Stomach smooth muscle (tissue), 2 donors: ENCODE data around the gene CSNK1D.
A peak's percentile ranks its signal among the peaks of the same experiment; 100 is the strongest.
"Not testable (repeated sequence)": the region's sequence is repeated elsewhere in the genome, so short reads cannot be mapped to it uniquely, and the experiment has no call there.

Experiments
- H3K27ac ChIP-seq: one replicate; pipeline ENCODE4 v1.7.0; 2013; ENCODE audit warnings: mild to moderate bottlenecking, low read length, inconsistent platforms
- H3K27me3 ChIP-seq, 2 donors: one replicate each; pipeline ENCODE4 v1.7.0; 2013; ENCODE audit warnings: low read length in 2 of 2; ENCODE audit not compliant: insufficient read depth in 2 of 2, control insufficient read depth in 1 of 2
- H3K36me3 ChIP-seq, 2 donors: one replicate each; pipeline ENCODE4 v1.7.0; 2013; ENCODE audit warnings: low read length in 2 of 2; ENCODE audit not compliant: control insufficient read depth in 2 of 2, insufficient read depth in 2 of 2
- H3K4me1 ChIP-seq: one replicate; pipeline ENCODE4 v1.7.0; 2013; ENCODE audit warnings: low read length; ENCODE audit not compliant: control insufficient read depth, insufficient read depth
- H3K4me3 ChIP-seq, 2 donors: one replicate each; pipeline ENCODE4 v1.7.0; 2013; ENCODE audit warnings: low read length in 2 of 2
- H3K9ac ChIP-seq, 2 donors: one replicate each; pipeline ENCODE4 v1.7.0; 2013; ENCODE audit warnings: low read length in 2 of 2, mild to moderate bottlenecking in 1 of 2
- H3K9me3 ChIP-seq, 2 donors: one replicate each; pipeline ENCODE4 v1.7.0; 2013; ENCODE audit warnings: low read length in 2 of 2; ENCODE audit not compliant: control insufficient read depth in 2 of 2
- donor health status: healthy.
- donor health status: Pancreatic carcinoma.

Gene CSNK1D

GRCh38 chr17:82256242-82256885 lies 17.1 kb downstream of the CSNK1D start:
- Histone ChIP-seq H3K36me3 (peaks cover 62 to 64% of the 10 kb centered on the region in 2 donors), H3K27ac (no peak overlapping the region)

GRCh38 chr17:82255402-82255972 lies 18.0 kb downstream of the CSNK1D start:
- H3K9ac ChIP-seq, result no peak overlapping the region

More at GRCh38 chr17:82256242-82256885, 17.1 kb downstream of the CSNK1D start:
- Histone ChIP-seq H3K27me3 (no peaks in the 10 kb centered on the region), H3K9me3 (no peaks in the 10 kb centered on the region), H3K4me3 (no peak overlapping the region), H3K4me1 (peaks cover 3% of the 10 kb centered on the region), H3K9ac (no peak overlapping the region)

GRCh38 chr17:82254746-82255145 lies 18.8 kb downstream of the CSNK1D start:
- H3K9me3 ChIP-seq, H3K27ac ChIP-seq, H3K4me3 ChIP-seq, H3K9ac ChIP-seq, H3K4me1 ChIP-seq, H3K27me3 ChIP-seq: not testable (repeated sequence)
- peaks cover 61 to 64% of the 10 kb centered on the region in 2 donors for H3K36me3 ChIP-seq

More at GRCh38 chr17:82255402-82255972, 18.0 kb downstream of the CSNK1D start:
- Histone ChIP-seq H3K4me1 (peaks cover 5% of the 10 kb centered on the region), H3K27ac (no peak overlapping the region), H3K4me3 (no peak overlapping the region), H3K9me3 (no peaks in the 10 kb centered on the region), H3K36me3 (peaks cover 62 to 64% of the 10 kb centered on the region in 2 donors), H3K27me3 (no peaks in the 10 kb centered on the region)

- not testable (repeated sequence) for H3K27me3 ChIP-seq, H3K4me1 ChIP-seq, H3K9me3 ChIP-seq, H3K9ac ChIP-seq, H3K27ac ChIP-seq, H3K4me3 ChIP-seq
- H3K36me3 ChIP-seq, result peaks cover 61 to 62% of the 10 kb centered on the region in 2 donors
These were observed 19.4 kb downstream of the CSNK1D start for GRCh38 chr17:82254096-82254495.

- H3K36me3 ChIP-seq, result peaks cover 63 to 66% of the 10 kb centered on the region in 2 donors
- H3K27ac ChIP-seq, result peak overlapping the region; percentile 24
- no peaks in the 10 kb centered on the region for H3K27me3 ChIP-seq
- peaks cover 11% of the 10 kb centered on the region for H3K4me1 ChIP-seq
- no peak overlapping the region for H3K4me3 ChIP-seq
- no peaks in the 10 kb centered on the region for H3K9me3 ChIP-seq
- no peak overlapping the region for H3K9ac ChIP-seq
These were observed 20.3 kb downstream of the CSNK1D start for GRCh38 chr17:82253179-82253544.

- H3K4me3 ChIP-seq, result no peak overlapping the region
- H3K27me3 ChIP-seq, result no peaks in the 10 kb centered on the region
- peak overlapping the region; percentile 24 for H3K27ac ChIP-seq
- peaks cover 65 to 68% of the 10 kb centered on the region in 2 donors for H3K36me3 ChIP-seq
- peaks cover 14% of the 10 kb centered on the region for H3K4me1 ChIP-seq
- H3K9ac ChIP-seq, result no peak overlapping the region
- H3K9me3 ChIP-seq, result no peaks in the 10 kb centered on the region
These were observed 20.9 kb downstream of the CSNK1D start for GRCh38 chr17:82252511-82253178.

- Histone ChIP-seq H3K9me3 (no peaks in the 10 kb centered on the region), H3K27ac (peak overlapping the region; percentile 46), H3K27me3 (no peaks in the 10 kb centered on the region), H3K36me3 (peaks cover 66 to 67% of the 10 kb centered on the region in 2 donors), H3K4me1 (peaks cover 30% of the 10 kb centered on the region), H3K9ac (peak overlapping the region in 1 of 2 donors; percentile 13), H3K4me3 (no peak overlapping the region)
These were observed 22.5 kb downstream of the CSNK1D start for GRCh38 chr17:82250868-82251500.

GRCh38 chr17:82249896-82250581 lies 23.5 kb downstream of the CSNK1D start:
- peak overlapping the region; percentile 46 for H3K27ac ChIP-seq
- H3K4me1 ChIP-seq, result peaks cover 38% of the 10 kb centered on the region
- H3K9me3 ChIP-seq, result no peaks in the 10 kb centered on the region
- H3K36me3 ChIP-seq, result peaks cover 68 to 70% of the 10 kb centered on the region in 2 donors
- no peak overlapping the region for H3K4me3 ChIP-seq
- no peak overlapping the region for H3K9ac ChIP-seq
- H3K27me3 ChIP-seq, result no peaks in the 10 kb centered on the region

- H3K27ac ChIP-seq, result peak overlapping the region; percentile 93
- no peak overlapping the region for H3K9ac ChIP-seq
- H3K36me3 ChIP-seq, result peaks cover 77 to 79% of the 10 kb centered on the region in 2 donors
- no peak overlapping the region for H3K4me3 ChIP-seq
- H3K9me3 ChIP-seq, result no peaks in the 10 kb centered on the region
- H3K27me3 ChIP-seq, result no peaks in the 10 kb centered on the region
- H3K4me1 ChIP-seq, result peaks cover 39% of the 10 kb centered on the region
These were observed 24.5 kb downstream of the CSNK1D start for GRCh38 chr17:82248815-82249674.
